Natural killer cell (primary cell): ENCODE measurements around the gene SSB. TPM values are rescaled to one million over a fixed set of nuclear protein-coding genes. Genes with fewer than 3 reads are reported as not detected.
A peak's percentile ranks its signal among the peaks of the same experiment; 100 is the strongest.
"Not testable (repeated sequence)": the region's sequence is repeated elsewhere in the genome, so short reads cannot be mapped to it uniquely, and the experiment has no call there.

ENCODE experiments used
- ATAC-seq, 3 donors: fragments of 150-1000 bp in 2 of 3; fragments of 200-7000 bp in 1 of 3; cut with Tn5 transposase; 1 replicate in 1 of 3; 2 replicates in 2 of 3; pipeline ENCODE4 v1.10.0; 2021; ENCODE audit warnings: mild to moderate bottlenecking in 2 of 3, moderate library complexity in 2 of 3
- DNase-seq, 2 donors: peaks; one replicate each; pipeline versions ENCODE4 v3.0.0 to v3.0.0-alpha.2; 2013 to 2021; ENCODE audit warnings: mixed read lengths in 1 of 2
- H3K27ac ChIP-seq: one replicate; pipeline ENCODE4 v1.5.1; 2013; ENCODE audit warnings: mild to moderate bottlenecking, low read length
- H3K27me3 ChIP-seq: one replicate; pipeline ENCODE4 v1.6.1; 2013; ENCODE audit warnings: low read length; ENCODE audit not compliant: control insufficient read depth, insufficient read depth
- H3K36me3 ChIP-seq: one replicate; pipeline ENCODE4 v1.6.1; 2013; ENCODE audit warnings: low read length; ENCODE audit not compliant: control insufficient read depth, insufficient read depth
- H3K4me1 ChIP-seq: one replicate; pipeline ENCODE4 v1.6.1; 2013; ENCODE audit warnings: low read length; ENCODE audit not compliant: control insufficient read depth, insufficient read depth
- H3K4me3 ChIP-seq: one replicate; pipeline ENCODE4 v1.5.1; 2013; ENCODE audit warnings: low read length
- H3K9me3 ChIP-seq: one replicate; pipeline ENCODE4 v1.6.1; 2013; ENCODE audit warnings: low read length; ENCODE audit not compliant: control insufficient read depth, insufficient read depth
- H3K27ac Mint-ChIP-seq, 2 donors: one replicate each; pipeline ENCODE4 v1.8.0; 2022; ENCODE audit warnings: mild to moderate bottlenecking in 2 of 2, mixed read lengths in 2 of 2, moderate library complexity in 1 of 2
- H3K27me3 Mint-ChIP-seq, 2 donors: one replicate each; pipeline ENCODE4 v1.8.0; 2022; ENCODE audit warnings: low read depth in 2 of 2, mixed read lengths in 2 of 2
- H3K36me3 Mint-ChIP-seq: one replicate; pipeline ENCODE4 v1.8.0; 2022; ENCODE audit warnings: mixed read lengths
- H3K4me1 Mint-ChIP-seq, 2 donors: one replicate each; pipeline ENCODE4 v1.8.0; 2022; ENCODE audit warnings: mixed read lengths in 2 of 2
- H3K4me3 Mint-ChIP-seq: one replicate; pipeline ENCODE4 v1.8.0; 2022; ENCODE audit warnings: mild to moderate bottlenecking, moderate library complexity, mixed read lengths
- H3K9me3 Mint-ChIP-seq, 2 donors: one replicate each; pipeline ENCODE4 v1.8.0; 2022; ENCODE audit warnings: mixed read lengths in 2 of 2
- CTCF ChIP-seq: fragments of 200-600 bp; IDR thresholded peaks from one replicate; pipeline ENCODE4 v1.8.0; 2022; ENCODE audit warnings: antibody characterized with exemption
- WGBS: methylation state at CpG from one replicate; pipeline ENCODE4 v1.1.7; 2013; ENCODE audit warnings: missing lambda C conversion rate; ENCODE audit not compliant: insufficient coverage; 5-methylcytosine and 5-hydroxymethylcytosine counted together
- intact Hi-C: fragments of 100-400 bp; cut with micrococcal nuclease; formaldehyde crosslinking; loops from one replicate; pipeline ENCODE4 v1.14.2; 2022
- total RNA-seq, 4 donors: library from RNA; stranded (reverse); fragments of 120-200 nt in 1 of 4; gene quantifications; one replicate each; pipeline versions ENCODE4 v1.2.3 to v1.2.4, GENCODE V29; 2013 to 2022

SSB gene
- total RNA-seq, 3 donors from 2014 or later (not counting 1 experiment from before 2014, with no cell fraction given) = 95.5 to 125 (median 102) TPM

- Histone ChIP-seq H3K36me3 (no peaks in the 10 kb centered on the region), H3K4me3 (no peak overlapping the region), H3K27me3 (no peaks in the 10 kb centered on the region), H3K27ac (no peak overlapping the region), H3K9me3 (no peaks in the 10 kb centered on the region), H3K4me1 (peaks cover 2% of the 10 kb centered on the region)
- intact Hi-C loops = no loop called here
- no peak for TF ChIP-seq CTCF
- Mint-ChIP-seq H3K9me3 (no peaks in the 10 kb centered on the region), H3K27ac (peak overlapping the region in 1 of 2 donors; percentile 14), H3K27me3 (no peaks in the 10 kb centered on the region), H3K36me3 (no peaks in the 10 kb centered on the region), H3K4me3 (no peak overlapping the region), H3K4me1 (peaks cover 30 to 37% of the 10 kb centered on the region in 2 donors)
- DNase-seq (no peak), ATAC-seq (no peak)
- 93% methylated on average over 1 of the region's 1 CpG for whole genome bisulfite sequencing
Measured at GRCh38 chr2:169849710-169850109, 51.0 kb downstream of the SSB start.

GRCh38 chr2:169853041-169853668, 54.5 kb downstream of the SSB start:
- ATAC-seq = no peak
- no peaks in the 10 kb centered on the region for H3K36me3 Mint-ChIP-seq
- Histone ChIP-seq H3K27me3 (no peaks in the 10 kb centered on the region), H3K9me3 (no peaks in the 10 kb centered on the region), H3K4me1 (peaks cover 2% of the 10 kb centered on the region), H3K4me3 (no peak overlapping the region), H3K27ac (no peak overlapping the region), H3K36me3 (no peaks in the 10 kb centered on the region)
- H3K27ac Mint-ChIP-seq = no peak overlapping the region
- H3K4me1 Mint-ChIP-seq = peaks cover 19 to 25% of the 10 kb centered on the region in 2 donors
- H3K9me3 Mint-ChIP-seq = no peaks in the 10 kb centered on the region
- H3K4me3 Mint-ChIP-seq = no peak overlapping the region
- 81% methylated on average over 4 of the region's 4 CpGs for WGBS
- intact Hi-C loops = no loop called here
- H3K27me3 Mint-ChIP-seq = no peaks in the 10 kb centered on the region
- no peak for DNase-seq
- TF ChIP-seq CTCF = no peak

GRCh38 chr2:169855281-169856258, 56.9 kb downstream of the SSB start:
- ATAC-seq, H3K4me3 ChIP-seq, H3K27me3 ChIP-seq, H3K27me3 Mint-ChIP-seq, H3K36me3 ChIP-seq, H3K4me3 Mint-ChIP-seq, H3K9me3 ChIP-seq, DNase-seq, H3K27ac ChIP-seq, H3K9me3 Mint-ChIP-seq, H3K36me3 Mint-ChIP-seq, H3K4me1 ChIP-seq, H3K27ac Mint-ChIP-seq, intact Hi-C loops: not testable (repeated sequence)
- 99% methylated on average over 36 of the region's 42 CpGs for WGBS
- peaks cover 17 to 26% of the 10 kb centered on the region in 2 donors for H3K4me1 Mint-ChIP-seq

GRCh38 chr2:169859423-169859822, 60.8 kb downstream of the SSB start:
- Histone ChIP-seq H3K4me3 (no peak overlapping the region), H3K27ac (no peak overlapping the region), H3K36me3 (no peaks in the 10 kb centered on the region), H3K27me3 (no peaks in the 10 kb centered on the region), H3K9me3 (no peaks in the 10 kb centered on the region), H3K4me1 (no peaks in the 10 kb centered on the region)
- no peaks in the 10 kb centered on the region for H3K9me3 Mint-ChIP-seq
- peaks cover 25 to 33% of the 10 kb centered on the region in 2 donors for H3K4me1 Mint-ChIP-seq
- no peak overlapping the region for H3K27ac Mint-ChIP-seq
- no peaks in the 10 kb centered on the region for H3K27me3 Mint-ChIP-seq
- DNase-seq (no peak), ATAC-seq (no peak)
- intact Hi-C loops = no loop called here
- no peak for TF ChIP-seq CTCF
- WGBS = 98% methylated on average over 4 of the region's 4 CpGs
- H3K4me3 Mint-ChIP-seq = no peak overlapping the region
- no peaks in the 10 kb centered on the region for H3K36me3 Mint-ChIP-seq
